Measurements from ENCODE around the gene SMC4. TPM values are rescaled to one million over a fixed set of nuclear protein-coding genes. Genes with fewer than 3 reads are reported as not detected.

The SMC4 gene
- polyA plus RNA-seq, 1 of the 3 experiments (the other 2 are of a cell fraction): 26.1 TPM

GRCh38 chr3:160481856-160482255, 82.4 kb downstream of the SMC4 start (continued):
- TF ChIP-seq REST (IDR thresholded peaks at IDR 0.05; ENCODE audit: low read depth, low read length) (no peak), FOXM1 (IDR thresholded peaks at IDR 0.05; ENCODE audit: low read depth) (no peak), USF1 (IDR thresholded peaks at IDR 0.05; ENCODE audit: borderline replicate concordance, low read depth) (no peak)

- H3K27ac ChIP-seq (ENCODE audit: low read depth in 2 of 2, low read length in 1 of 2): no peak overlapping the region; a peak in 1 of 4 replicates
- no peaks in the 10 kb centered on the region for H3K9me2 ChIP-seq
- WGBS (ENCODE audit: low lambda C conversion rate): 100% methylated on average over 3 of the region's 3 CpGs
- H3K27me3 ChIP-seq (ENCODE audit: insufficient read depth): no peaks in the 10 kb centered on the region
- peaks cover 0 to 3% of the 10 kb centered on the region in 2 experiments; a peak in 2 of 4 replicates for H3K4me1 ChIP-seq (ENCODE audit: control insufficient read depth in 1 of 2, insufficient read depth in 2 of 2, low read depth in 1 of 2, low read length in 1 of 2)
- no peak overlapping the region for H2AFZ ChIP-seq (ENCODE audit: low read depth)
- no peaks in the 10 kb centered on the region for H3K9me3 ChIP-seq
- H3K36me3 ChIP-seq (replicated peaks in 1 of 2; ENCODE audit: control insufficient read depth in 1 of 2, insufficient read depth in 2 of 2, low read length in 1 of 2): no peaks in the 10 kb centered on the region
- peaks cover 9% of the 10 kb centered on the region for H3F3A ChIP-seq (replicated peaks; ENCODE audit: insufficient read depth)
- no peak overlapping the region for H3K9ac ChIP-seq
- DNase-seq: no peak
- no peak overlapping the region for H3K4me2 ChIP-seq
- ChIA-PET POLR2A (no interaction called here), CTCF (interaction anchor here (0.5 to 1.3 kb wide), 3 partner anchors 8 to 320 kb away, joined by 3 read pairs; no protein-coding TSS in a partner anchor)
- no peak overlapping the region for H3K4me3 ChIP-seq (ENCODE audit: low read depth in 2 of 2, low read length in 1 of 2)
- H4K20me1 ChIP-seq (ENCODE audit: insufficient read depth): no peaks in the 10 kb centered on the region
- H3K79me2 ChIP-seq (ENCODE audit: insufficient read depth): no peaks in the 10 kb centered on the region
- TF ChIP-seq FOSL2 (IDR thresholded peaks at IDR 0.05; ENCODE audit: borderline replicate concordance, low read depth) (no peak), IRF3 (IDR thresholded peaks at IDR 0.05; ENCODE audit: low read depth, low read length) (no peak), FOXJ3 (CRISPR knock-in tag; IDR thresholded peaks at IDR 0.05) (no peak), USF1 (IDR thresholded peaks at IDR 0.05; ENCODE audit: borderline replicate concordance, low read depth) (no peak), CHD2 (IDR thresholded peaks at IDR 0.05; ENCODE audit: low read length, partially characterized antibody) (no peak), GABPA (IDR thresholded peaks at IDR 0.05; ENCODE audit: low read depth) (no peak), MEF2A (IDR thresholded peaks at IDR 0.05; ENCODE audit: borderline replicate concordance, low read depth) (no peak), REST (IDR thresholded peaks at IDR 0.05; ENCODE audit: low read depth, low read length) (no peak), CTCF (IDR thresholded peaks at IDR 0.05) (no peak), TEAD4 (IDR thresholded peaks at IDR 0.05; ENCODE audit: borderline replicate concordance, insufficient read depth) (no peak), GATA2 (CRISPR knock-in tag; IDR thresholded peaks at IDR 0.05) (no peak), ELF1 (IDR thresholded peaks at IDR 0.05) (no peak), RCOR1 (IDR thresholded peaks at IDR 0.05; ENCODE audit: low read length) (no peak)
Observed at GRCh38 chr3:160482796-160483195, 83.3 kb downstream of the SMC4 start.

Data from SK-N-SH (cell line).